H1 (cell line): ENCODE measurements around the gene PUS3. TPM values are rescaled to one million over a fixed set of nuclear protein-coding genes. Genes with fewer than 3 reads are reported as not detected.

Experiments
- ATF3 ChIP-seq: IDR thresholded peaks from 2 replicates; pipeline ENCODE4 v1.6.1; 2011; ENCODE audit warnings: low read depth, mild to moderate bottlenecking, low read length; ENCODE audit not compliant: insufficient read depth
- TAF1 ChIP-seq: IDR thresholded peaks from 2 replicates; pipeline ENCODE4 v1.6.1; 2011; ENCODE audit warnings: mild to moderate bottlenecking, low read depth, low read length
- TBP ChIP-seq: IDR thresholded peaks from 2 replicates; pipeline ENCODE4 v1.6.1; 2011; ENCODE audit warnings: low read depth, low read length, improper control_type of control experiment
- polyA plus RNA-seq, 7 experiments: library from polyadenylated mRNA; depleted of rRNA in 3 of 7; stranded (reverse) in 5 of 7; unstranded in 2 of 7; fragments of >200 nt in 5 of 7; fragments of 200-250 nt in 2 of 7; gene quantifications; 1 replicate in 5 of 7; 2 replicates in 1 of 7; 4 replicates in 1 of 7; pipeline versions ENCODE4 v1.2.1 to v1.2.3, GENCODE V29; 2011 to 2013; ENCODE audit warnings: missing spikeins in 2 of 7, mixed read lengths in 2 of 7
- total RNA-seq: library from RNA; stranded (reverse); fragmentation: NEBNext Ultra II Directional; extraction: Animal tissue kit (Norgen Biotek cat#: 25700); gene quantifications from 2 replicates; pipeline ENCODE4 v1.2.1, GENCODE V29; 2021

Gene PUS3
- total and polyA plus RNA-seq, 2 of the 8 experiments (the other 6 are each of a cell fraction or from before 2014, with no cell fraction given) = 8.7 to 22.6 TPM

- no peak for TF ChIP-seq ATF3
- TF ChIP-seq TBP = no peak
- no peak for TF ChIP-seq TAF1
These were observed 18.0 kb upstream of the PUS3 start (continued) for GRCh38 chr11:125921042-125921441.
